ENCODE data around the gene PLEKHF1. TPM values are rescaled to one million over a fixed set of nuclear protein-coding genes. Genes with fewer than 3 reads are reported as not detected.

Gene PLEKHF1
- total and polyA plus RNA-seq, 2 of the 13 experiments (the other 11 are each of a cell fraction or from before 2014, with no cell fraction given): 2.9 to 3.8 TPM

DNA sequence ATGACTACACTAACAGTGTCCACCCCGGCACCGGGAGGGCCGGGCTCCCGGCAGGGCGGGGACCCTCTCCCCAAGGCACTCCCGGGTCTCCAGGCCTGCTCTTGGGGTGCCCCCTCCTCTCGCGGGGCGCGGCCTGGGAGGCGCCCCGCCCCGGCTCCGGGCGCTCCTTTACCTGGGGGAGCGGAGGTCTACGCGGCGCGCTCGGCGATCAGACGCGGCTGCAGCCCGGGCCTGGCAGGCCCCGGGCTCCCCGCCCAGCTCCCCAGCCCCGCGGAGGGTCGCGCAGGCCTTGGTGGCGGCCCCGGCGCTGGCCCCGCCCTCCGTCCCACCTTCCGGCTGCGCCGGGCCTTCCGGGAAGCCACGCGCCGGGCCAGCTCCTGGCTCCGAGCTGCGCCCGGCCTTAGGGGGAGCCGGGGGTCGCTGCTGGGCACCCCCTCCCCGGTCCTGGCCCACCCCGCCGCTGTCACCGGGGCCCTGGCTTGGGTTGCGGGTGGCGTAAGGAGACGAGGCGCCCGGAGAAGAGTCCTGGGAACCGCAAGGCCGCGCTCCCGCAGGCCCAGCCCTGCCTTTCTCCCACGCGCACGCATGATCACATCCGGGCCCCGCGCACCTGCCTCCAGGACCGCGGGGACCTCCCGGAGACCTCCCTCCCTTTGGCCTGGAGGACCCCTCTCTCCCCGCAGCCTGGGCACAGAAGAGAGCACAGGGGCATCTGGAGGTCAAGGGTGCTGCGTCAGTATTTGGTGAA is 49.9 kb downstream of the PLEKHF1 start, which contains the start of gene C19orf12 (continued):
- TF ChIP-seq, protein P1, sequence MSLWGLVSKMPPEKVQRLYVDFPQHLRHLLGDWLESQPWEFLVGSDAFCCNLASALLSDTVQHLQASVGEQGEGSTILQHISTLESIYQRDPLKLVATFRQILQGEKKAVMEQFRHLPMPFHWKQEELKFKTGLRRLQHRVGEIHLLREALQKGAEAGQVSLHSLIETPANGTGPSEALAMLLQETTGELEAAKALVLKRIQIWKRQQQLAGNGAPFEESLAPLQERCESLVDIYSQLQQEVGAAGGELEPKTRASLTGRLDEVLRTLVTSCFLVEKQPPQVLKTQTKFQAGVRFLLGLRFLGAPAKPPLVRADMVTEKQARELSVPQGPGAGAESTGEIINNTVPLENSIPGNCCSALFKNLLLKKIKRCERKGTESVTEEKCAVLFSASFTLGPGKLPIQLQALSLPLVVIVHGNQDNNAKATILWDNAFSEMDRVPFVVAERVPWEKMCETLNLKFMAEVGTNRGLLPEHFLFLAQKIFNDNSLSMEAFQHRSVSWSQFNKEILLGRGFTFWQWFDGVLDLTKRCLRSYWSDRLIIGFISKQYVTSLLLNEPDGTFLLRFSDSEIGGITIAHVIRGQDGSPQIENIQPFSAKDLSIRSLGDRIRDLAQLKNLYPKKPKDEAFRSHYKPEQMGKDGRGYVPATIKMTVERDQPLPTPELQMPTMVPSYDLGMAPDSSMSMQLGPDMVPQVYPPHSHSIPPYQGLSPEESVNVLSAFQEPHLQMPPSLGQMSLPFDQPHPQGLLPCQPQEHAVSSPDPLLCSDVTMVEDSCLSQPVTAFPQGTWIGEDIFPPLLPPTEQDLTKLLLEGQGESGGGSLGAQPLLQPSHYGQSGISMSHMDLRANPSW (CRISPR knock-in tag; IDR thresholded peaks at IDR 0.05; ENCODE audit: borderline replicate concordance): no peak
- TF ChIP-seq SIX4 (CRISPR knock-in tag; IDR thresholded peaks at IDR 0.05): no peak
- peak; percentile 24; the same call in 1 of the 2 replicates for TF ChIP-seq SALL1 (CRISPR knock-in tag; IDR thresholded peaks at IDR 0.05)
- TF ChIP-seq, protein P2, sequence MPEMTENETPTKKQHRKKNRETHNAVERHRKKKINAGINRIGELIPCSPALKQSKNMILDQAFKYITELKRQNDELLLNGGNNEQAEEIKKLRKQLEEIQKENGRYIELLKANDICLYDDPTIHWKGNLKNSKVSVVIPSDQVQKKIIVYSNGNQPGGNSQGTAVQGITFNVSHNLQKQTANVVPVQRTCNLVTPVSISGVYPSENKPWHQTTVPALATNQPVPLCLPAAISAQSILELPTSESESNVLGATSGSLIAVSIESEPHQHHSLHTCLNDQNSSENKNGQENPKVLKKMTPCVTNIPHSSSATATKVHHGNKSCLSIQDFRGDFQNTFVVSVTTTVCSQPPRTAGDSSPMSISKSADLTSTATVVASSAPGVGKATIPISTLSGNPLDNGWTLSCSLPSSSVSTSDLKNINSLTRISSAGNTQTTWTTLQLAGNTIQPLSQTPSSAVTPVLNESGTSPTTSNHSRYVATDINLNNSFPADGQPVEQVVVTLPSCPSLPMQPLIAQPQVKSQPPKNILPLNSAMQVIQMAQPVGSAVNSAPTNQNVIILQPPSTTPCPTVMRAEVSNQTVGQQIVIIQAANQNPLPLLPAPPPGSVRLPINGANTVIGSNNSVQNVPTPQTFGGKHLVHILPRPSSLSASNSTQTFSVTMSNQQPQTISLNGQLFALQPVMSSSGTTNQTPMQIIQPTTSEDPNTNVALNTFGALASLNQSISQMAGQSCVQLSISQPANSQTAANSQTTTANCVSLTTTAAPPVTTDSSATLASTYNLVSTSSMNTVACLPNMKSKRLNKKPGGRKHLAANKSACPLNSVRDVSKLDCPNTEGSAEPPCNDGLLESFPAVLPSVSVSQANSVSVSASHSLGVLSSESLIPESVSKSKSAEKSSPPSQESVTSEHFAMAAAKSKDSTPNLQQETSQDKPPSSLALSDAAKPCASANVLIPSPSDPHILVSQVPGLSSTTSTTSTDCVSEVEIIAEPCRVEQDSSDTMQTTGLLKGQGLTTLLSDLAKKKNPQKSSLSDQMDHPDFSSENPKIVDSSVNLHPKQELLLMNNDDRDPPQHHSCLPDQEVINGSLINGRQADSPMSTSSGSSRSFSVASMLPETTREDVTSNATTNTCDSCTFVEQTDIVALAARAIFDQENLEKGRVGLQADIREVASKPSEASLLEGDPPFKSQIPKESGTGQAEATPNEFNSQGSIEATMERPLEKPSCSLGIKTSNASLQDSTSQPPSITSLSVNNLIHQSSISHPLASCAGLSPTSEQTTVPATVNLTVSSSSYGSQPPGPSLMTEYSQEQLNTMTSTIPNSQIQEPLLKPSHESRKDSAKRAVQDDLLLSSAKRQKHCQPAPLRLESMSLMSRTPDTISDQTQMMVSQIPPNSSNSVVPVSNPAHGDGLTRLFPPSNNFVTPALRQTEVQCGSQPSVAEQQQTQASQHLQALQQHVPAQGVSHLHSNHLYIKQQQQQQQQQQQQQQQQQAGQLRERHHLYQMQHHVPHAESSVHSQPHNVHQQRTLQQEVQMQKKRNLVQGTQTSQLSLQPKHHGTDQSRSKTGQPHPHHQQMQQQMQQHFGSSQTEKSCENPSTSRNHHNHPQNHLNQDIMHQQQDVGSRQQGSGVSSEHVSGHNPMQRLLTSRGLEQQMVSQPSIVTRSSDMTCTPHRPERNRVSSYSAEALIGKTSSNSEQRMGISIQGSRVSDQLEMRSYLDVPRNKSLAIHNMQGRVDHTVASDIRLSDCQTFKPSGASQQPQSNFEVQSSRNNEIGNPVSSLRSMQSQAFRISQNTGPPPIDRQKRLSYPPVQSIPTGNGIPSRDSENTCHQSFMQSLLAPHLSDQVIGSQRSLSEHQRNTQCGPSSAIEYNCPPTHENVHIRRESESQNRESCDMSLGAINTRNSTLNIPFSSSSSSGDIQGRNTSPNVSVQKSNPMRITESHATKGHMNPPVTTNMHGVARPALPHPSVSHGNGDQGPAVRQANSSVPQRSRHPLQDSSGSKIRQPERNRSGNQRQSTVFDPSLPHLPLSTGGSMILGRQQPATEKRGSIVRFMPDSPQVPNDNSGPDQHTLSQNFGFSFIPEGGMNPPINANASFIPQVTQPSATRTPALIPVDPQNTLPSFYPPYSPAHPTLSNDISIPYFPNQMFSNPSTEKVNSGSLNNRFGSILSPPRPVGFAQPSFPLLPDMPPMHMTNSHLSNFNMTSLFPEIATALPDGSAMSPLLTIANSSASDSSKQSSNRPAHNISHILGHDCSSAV (CRISPR knock-in tag; IDR thresholded peaks at IDR 0.05; ENCODE audit: borderline replicate concordance): no peak
- TF ChIP-seq HNRNPL (IDR thresholded peaks at IDR 0.05; ENCODE audit: low read depth, low read length): no peak
- TF ChIP-seq AGO2 (optimal IDR thresholded peaks at IDR 0.05; ENCODE audit: low read depth, low read length): peak; percentile 80
- TF ChIP-seq, protein P3, sequence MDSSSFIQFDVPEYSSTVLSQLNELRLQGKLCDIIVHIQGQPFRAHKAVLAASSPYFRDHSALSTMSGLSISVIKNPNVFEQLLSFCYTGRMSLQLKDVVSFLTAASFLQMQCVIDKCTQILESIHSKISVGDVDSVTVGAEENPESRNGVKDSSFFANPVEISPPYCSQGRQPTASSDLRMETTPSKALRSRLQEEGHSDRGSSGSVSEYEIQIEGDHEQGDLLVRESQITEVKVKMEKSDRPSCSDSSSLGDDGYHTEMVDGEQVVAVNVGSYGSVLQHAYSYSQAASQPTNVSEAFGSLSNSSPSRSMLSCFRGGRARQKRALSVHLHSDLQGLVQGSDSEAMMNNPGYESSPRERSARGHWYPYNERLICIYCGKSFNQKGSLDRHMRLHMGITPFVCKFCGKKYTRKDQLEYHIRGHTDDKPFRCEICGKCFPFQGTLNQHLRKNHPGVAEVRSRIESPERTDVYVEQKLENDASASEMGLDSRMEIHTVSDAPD (CRISPR knock-in tag; IDR thresholded peaks at IDR 0.05): peak; percentile 21; the same call in 1 of the 2 replicates
- no peak for TF ChIP-seq MATR3 (CRISPR knock-in tag; IDR thresholded peaks at IDR 0.05)
- TF ChIP-seq ZNF569 (CRISPR knock-in tag; IDR thresholded peaks at IDR 0.05; ENCODE audit: borderline replicate concordance): no peak
- no peak for TF ChIP-seq TEAD3 (CRISPR knock-in tag; optimal IDR thresholded peaks at IDR 0.05; ENCODE audit: borderline replicate concordance)
- 0 out of 2 replicates have a peak, but pooled peaks have one; percentile 27 for TF ChIP-seq ZNF446 (CRISPR knock-in tag; IDR thresholded peaks at IDR 0.05)
- TF ChIP-seq MLLT10 (CRISPR knock-in tag; IDR thresholded peaks at IDR 0.05): no peak
- no peak for TF ChIP-seq ZNF317 (CRISPR knock-in tag; IDR thresholded peaks at IDR 0.05)
- peak; percentile 57; the same call in 1 of the 2 replicates for TF ChIP-seq ZNF501 (CRISPR knock-in tag; IDR thresholded peaks at IDR 0.05)
- TF ChIP-seq ZNF670 (CRISPR knock-in tag; IDR thresholded peaks at IDR 0.05; ENCODE audit: borderline replicate concordance): no peak
- TF ChIP-seq NCOA2 (CRISPR knock-in tag; IDR thresholded peaks at IDR 0.05): no peak
- TF ChIP-seq, protein P4, sequence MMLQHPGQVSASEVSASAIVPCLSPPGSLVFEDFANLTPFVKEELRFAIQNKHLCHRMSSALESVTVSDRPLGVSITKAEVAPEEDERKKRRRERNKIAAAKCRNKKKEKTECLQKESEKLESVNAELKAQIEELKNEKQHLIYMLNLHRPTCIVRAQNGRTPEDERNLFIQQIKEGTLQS (CRISPR knock-in tag; IDR thresholded peaks at IDR 0.05): no peak
